A673 (cell line): Measurements from ENCODE around the gene SLC38A5.

Experiments
- EZH2 ChIP-seq: fragments of 200-600 bp; sonication (generic); IDR thresholded peaks from 2 replicates; pipeline ENCODE4 v1.6.1; 2017; ENCODE audit warnings: borderline replicate concordance, low read depth, mild to moderate bottlenecking, mixed read lengths, antibody characterized with exemption, low read length; ENCODE audit not compliant: poor library complexity, severe bottlenecking
- TF ChIP-seq, protein P1 (sequence below): fragments of 300-800, 200-600 bp; sonication (generic); conservative IDR thresholded peaks from 2 replicates; pipeline ENCODE4 v1.5.1; 2017; ENCODE audit warnings: low read depth, mild to moderate bottlenecking, antibody characterized with exemption, low read length, moderate library complexity, mixed read lengths

DNA sequence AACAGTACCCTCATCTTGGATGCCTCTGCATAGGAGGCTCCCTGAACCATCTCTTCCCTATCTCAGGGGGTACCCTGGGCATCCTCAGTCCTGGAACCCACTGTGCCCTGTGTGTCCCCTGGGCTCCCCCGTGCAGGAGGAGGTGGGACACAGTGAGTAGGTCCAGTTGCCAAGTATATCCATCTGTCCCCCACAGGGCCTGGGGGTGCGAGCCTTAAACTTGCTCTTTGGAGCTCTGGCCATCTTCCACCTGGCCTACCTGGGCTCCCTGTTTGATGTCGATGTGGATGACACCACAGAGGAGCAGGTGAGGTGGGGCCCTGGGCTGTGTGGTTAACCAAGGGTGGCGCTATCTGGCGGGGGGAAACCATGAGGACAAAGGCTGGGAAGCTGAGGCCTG is 46.9 kb upstream of the SLC38A5 start:
- TF ChIP-seq, protein P1, sequence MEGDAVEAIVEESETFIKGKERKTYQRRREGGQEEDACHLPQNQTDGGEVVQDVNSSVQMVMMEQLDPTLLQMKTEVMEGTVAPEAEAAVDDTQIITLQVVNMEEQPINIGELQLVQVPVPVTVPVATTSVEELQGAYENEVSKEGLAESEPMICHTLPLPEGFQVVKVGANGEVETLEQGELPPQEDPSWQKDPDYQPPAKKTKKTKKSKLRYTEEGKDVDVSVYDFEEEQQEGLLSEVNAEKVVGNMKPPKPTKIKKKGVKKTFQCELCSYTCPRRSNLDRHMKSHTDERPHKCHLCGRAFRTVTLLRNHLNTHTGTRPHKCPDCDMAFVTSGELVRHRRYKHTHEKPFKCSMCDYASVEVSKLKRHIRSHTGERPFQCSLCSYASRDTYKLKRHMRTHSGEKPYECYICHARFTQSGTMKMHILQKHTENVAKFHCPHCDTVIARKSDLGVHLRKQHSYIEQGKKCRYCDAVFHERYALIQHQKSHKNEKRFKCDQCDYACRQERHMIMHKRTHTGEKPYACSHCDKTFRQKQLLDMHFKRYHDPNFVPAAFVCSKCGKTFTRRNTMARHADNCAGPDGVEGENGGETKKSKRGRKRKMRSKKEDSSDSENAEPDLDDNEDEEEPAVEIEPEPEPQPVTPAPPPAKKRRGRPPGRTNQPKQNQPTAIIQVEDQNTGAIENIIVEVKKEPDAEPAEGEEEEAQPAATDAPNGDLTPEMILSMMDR, result no peak
- no peak for TF ChIP-seq EZH2
